Lower leg skin (tissue), 3 donors: ENCODE results near the gene IFT43.

Experiments used
- POLR2A ChIP-seq, 2 donors: fragments of 450-650 bp; IDR thresholded peaks; one replicate each; pipeline ENCODE4 v1.6.1; 2016 to 2017; ENCODE audit warnings: antibody characterized with exemption in 2 of 2, mild to moderate bottlenecking in 1 of 2, moderate library complexity in 1 of 2
- TF ChIP-seq, protein P1 (sequence below), 3 donors: fragments of 450-650 bp; IDR thresholded peaks; one replicate each; pipeline ENCODE4 v1.5.1; 2016; ENCODE audit warnings: antibody characterized with exemption in 3 of 3, mild to moderate bottlenecking in 3 of 3, moderate library complexity in 2 of 3

DNA sequence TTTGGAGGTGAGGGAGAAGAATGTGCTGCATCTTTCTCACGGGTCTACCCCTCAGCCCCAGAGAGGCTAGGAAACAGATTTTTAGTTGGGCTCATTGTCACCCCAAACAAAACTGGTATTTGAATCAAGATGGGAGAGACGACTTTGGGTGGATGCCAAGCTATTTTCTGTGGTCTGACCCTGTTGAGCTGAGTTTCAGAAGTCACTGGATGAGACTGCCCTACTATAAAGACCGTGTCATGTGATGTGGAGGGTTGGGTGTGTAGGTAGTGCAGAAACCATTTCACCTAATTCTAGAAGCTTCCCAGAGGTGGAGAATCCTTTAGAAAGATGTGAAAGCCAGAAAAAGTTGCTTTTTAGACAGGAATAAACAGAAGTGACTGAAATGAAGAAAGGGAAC lies 60.2 kb downstream of the IFT43 start:
- TF ChIP-seq, protein P1, sequence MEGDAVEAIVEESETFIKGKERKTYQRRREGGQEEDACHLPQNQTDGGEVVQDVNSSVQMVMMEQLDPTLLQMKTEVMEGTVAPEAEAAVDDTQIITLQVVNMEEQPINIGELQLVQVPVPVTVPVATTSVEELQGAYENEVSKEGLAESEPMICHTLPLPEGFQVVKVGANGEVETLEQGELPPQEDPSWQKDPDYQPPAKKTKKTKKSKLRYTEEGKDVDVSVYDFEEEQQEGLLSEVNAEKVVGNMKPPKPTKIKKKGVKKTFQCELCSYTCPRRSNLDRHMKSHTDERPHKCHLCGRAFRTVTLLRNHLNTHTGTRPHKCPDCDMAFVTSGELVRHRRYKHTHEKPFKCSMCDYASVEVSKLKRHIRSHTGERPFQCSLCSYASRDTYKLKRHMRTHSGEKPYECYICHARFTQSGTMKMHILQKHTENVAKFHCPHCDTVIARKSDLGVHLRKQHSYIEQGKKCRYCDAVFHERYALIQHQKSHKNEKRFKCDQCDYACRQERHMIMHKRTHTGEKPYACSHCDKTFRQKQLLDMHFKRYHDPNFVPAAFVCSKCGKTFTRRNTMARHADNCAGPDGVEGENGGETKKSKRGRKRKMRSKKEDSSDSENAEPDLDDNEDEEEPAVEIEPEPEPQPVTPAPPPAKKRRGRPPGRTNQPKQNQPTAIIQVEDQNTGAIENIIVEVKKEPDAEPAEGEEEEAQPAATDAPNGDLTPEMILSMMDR (IDR thresholded peaks at IDR 0.05) = no peak
- TF ChIP-seq POLR2A (IDR thresholded peaks at IDR 0.05) = no peak
